ENCODE data around the gene ALDOB. TPM values are rescaled to one million over a fixed set of nuclear protein-coding genes. Genes with fewer than 3 reads are reported as not detected.

Gene ALDOB
- total and polyA plus RNA-seq, 2 experiments from 2014 or later, result not detected

DNA sequence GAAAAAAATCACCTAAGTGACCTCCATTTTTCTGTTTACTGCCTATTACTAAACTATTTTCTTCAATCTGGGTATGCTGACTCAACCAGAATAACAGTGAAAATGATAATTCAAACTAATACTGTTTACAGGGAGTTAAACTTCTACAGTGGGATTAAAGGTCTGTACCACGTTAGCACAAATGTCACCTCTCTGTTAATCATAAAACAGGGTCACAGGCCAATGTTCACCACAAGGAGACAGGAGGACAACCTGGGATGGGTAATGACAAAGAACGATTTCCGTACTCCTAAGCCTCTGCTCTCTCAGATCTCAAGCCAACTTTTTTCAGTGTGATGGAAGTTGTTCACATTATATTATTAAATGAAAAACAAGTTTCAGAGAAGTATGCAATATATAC is 2.3 kb downstream of the ALDOB start:
- H3K79me2 ChIP-seq (replicated peaks; ENCODE audit: insufficient read depth), result no peaks in the 10 kb centered on the region
- Mint-ChIP-seq H3K36me3 (ENCODE audit: low read depth) (no peaks in the 10 kb centered on the region), H3K9me3 (no peaks in the 10 kb centered on the region), H3K27ac (no peak overlapping the region), H3K4me3 (no peak overlapping the region), H3K4me1 (no peaks in the 10 kb centered on the region), H3K27me3 (ENCODE audit: insufficient read depth, low read depth, poor library complexity) (peaks cover 3% of the 10 kb centered on the region)
- peaks cover 5% of the 10 kb centered on the region for H3K9me2 ChIP-seq (ENCODE audit: insufficient read depth)
- DNase-seq (ENCODE audit: low spot score) (no peak), ATAC-seq (no peak)
- no peaks in the 10 kb centered on the region for H3F3A ChIP-seq (replicated peaks; ENCODE audit: low read depth)
- no peaks in the 10 kb centered on the region for H4K20me1 ChIP-seq (replicated peaks; ENCODE audit: insufficient read depth)
- no peaks in the 10 kb centered on the region for H3K4me1 ChIP-seq (ENCODE audit: insufficient read depth)
- H3K4me3 ChIP-seq, result no peak overlapping the region
- no peak overlapping the region for H3K4me2 ChIP-seq
- H3K27me3 ChIP-seq (ENCODE audit: insufficient read depth), result no peaks in the 10 kb centered on the region
- no peak overlapping the region for H2AFZ ChIP-seq
- H3K27ac ChIP-seq (ENCODE audit: low read depth), result no peak overlapping the region
- H3K36me3 ChIP-seq (ENCODE audit: insufficient read depth), result no peaks in the 10 kb centered on the region
- TF ChIP-seq, protein P1, sequence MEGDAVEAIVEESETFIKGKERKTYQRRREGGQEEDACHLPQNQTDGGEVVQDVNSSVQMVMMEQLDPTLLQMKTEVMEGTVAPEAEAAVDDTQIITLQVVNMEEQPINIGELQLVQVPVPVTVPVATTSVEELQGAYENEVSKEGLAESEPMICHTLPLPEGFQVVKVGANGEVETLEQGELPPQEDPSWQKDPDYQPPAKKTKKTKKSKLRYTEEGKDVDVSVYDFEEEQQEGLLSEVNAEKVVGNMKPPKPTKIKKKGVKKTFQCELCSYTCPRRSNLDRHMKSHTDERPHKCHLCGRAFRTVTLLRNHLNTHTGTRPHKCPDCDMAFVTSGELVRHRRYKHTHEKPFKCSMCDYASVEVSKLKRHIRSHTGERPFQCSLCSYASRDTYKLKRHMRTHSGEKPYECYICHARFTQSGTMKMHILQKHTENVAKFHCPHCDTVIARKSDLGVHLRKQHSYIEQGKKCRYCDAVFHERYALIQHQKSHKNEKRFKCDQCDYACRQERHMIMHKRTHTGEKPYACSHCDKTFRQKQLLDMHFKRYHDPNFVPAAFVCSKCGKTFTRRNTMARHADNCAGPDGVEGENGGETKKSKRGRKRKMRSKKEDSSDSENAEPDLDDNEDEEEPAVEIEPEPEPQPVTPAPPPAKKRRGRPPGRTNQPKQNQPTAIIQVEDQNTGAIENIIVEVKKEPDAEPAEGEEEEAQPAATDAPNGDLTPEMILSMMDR (conservative IDR thresholded peaks at IDR 0.05; ENCODE audit: low read depth in 2 of 2), result no peak
- no peak for TF ChIP-seq POLR2AphosphoS5 (IDR thresholded peaks at IDR 0.05; ENCODE audit: low read depth)
- TF ChIP-seq, protein P2, sequence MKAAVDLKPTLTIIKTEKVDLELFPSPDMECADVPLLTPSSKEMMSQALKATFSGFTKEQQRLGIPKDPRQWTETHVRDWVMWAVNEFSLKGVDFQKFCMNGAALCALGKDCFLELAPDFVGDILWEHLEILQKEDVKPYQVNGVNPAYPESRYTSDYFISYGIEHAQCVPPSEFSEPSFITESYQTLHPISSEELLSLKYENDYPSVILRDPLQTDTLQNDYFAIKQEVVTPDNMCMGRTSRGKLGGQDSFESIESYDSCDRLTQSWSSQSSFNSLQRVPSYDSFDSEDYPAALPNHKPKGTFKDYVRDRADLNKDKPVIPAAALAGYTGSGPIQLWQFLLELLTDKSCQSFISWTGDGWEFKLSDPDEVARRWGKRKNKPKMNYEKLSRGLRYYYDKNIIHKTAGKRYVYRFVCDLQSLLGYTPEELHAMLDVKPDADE (IDR thresholded peaks at IDR 0.05), result no peak
- TF ChIP-seq EZH2phosphoT487 (IDR thresholded peaks at IDR 0.05; ENCODE audit: unreplicated experiment), result no peak
- TF ChIP-seq REST (IDR thresholded peaks at IDR 0.05; ENCODE audit: unreplicated experiment), result no peak
- no peak for TF ChIP-seq ZNF114 (CRISPR knock-in tag; IDR thresholded peaks at IDR 0.05)
- TF ChIP-seq EZH2 (IDR thresholded peaks at IDR 0.05; ENCODE audit: low read depth, unreplicated experiment), result no peak
- TF ChIP-seq NANOG (IDR thresholded peaks at IDR 0.05; ENCODE audit: borderline replicate concordance), result no peak
- TF ChIP-seq CREB1 (CRISPR knock-in tag; IDR thresholded peaks at IDR 0.05; ENCODE audit: low read depth), result no peak
- TF ChIP-seq, protein P3, sequence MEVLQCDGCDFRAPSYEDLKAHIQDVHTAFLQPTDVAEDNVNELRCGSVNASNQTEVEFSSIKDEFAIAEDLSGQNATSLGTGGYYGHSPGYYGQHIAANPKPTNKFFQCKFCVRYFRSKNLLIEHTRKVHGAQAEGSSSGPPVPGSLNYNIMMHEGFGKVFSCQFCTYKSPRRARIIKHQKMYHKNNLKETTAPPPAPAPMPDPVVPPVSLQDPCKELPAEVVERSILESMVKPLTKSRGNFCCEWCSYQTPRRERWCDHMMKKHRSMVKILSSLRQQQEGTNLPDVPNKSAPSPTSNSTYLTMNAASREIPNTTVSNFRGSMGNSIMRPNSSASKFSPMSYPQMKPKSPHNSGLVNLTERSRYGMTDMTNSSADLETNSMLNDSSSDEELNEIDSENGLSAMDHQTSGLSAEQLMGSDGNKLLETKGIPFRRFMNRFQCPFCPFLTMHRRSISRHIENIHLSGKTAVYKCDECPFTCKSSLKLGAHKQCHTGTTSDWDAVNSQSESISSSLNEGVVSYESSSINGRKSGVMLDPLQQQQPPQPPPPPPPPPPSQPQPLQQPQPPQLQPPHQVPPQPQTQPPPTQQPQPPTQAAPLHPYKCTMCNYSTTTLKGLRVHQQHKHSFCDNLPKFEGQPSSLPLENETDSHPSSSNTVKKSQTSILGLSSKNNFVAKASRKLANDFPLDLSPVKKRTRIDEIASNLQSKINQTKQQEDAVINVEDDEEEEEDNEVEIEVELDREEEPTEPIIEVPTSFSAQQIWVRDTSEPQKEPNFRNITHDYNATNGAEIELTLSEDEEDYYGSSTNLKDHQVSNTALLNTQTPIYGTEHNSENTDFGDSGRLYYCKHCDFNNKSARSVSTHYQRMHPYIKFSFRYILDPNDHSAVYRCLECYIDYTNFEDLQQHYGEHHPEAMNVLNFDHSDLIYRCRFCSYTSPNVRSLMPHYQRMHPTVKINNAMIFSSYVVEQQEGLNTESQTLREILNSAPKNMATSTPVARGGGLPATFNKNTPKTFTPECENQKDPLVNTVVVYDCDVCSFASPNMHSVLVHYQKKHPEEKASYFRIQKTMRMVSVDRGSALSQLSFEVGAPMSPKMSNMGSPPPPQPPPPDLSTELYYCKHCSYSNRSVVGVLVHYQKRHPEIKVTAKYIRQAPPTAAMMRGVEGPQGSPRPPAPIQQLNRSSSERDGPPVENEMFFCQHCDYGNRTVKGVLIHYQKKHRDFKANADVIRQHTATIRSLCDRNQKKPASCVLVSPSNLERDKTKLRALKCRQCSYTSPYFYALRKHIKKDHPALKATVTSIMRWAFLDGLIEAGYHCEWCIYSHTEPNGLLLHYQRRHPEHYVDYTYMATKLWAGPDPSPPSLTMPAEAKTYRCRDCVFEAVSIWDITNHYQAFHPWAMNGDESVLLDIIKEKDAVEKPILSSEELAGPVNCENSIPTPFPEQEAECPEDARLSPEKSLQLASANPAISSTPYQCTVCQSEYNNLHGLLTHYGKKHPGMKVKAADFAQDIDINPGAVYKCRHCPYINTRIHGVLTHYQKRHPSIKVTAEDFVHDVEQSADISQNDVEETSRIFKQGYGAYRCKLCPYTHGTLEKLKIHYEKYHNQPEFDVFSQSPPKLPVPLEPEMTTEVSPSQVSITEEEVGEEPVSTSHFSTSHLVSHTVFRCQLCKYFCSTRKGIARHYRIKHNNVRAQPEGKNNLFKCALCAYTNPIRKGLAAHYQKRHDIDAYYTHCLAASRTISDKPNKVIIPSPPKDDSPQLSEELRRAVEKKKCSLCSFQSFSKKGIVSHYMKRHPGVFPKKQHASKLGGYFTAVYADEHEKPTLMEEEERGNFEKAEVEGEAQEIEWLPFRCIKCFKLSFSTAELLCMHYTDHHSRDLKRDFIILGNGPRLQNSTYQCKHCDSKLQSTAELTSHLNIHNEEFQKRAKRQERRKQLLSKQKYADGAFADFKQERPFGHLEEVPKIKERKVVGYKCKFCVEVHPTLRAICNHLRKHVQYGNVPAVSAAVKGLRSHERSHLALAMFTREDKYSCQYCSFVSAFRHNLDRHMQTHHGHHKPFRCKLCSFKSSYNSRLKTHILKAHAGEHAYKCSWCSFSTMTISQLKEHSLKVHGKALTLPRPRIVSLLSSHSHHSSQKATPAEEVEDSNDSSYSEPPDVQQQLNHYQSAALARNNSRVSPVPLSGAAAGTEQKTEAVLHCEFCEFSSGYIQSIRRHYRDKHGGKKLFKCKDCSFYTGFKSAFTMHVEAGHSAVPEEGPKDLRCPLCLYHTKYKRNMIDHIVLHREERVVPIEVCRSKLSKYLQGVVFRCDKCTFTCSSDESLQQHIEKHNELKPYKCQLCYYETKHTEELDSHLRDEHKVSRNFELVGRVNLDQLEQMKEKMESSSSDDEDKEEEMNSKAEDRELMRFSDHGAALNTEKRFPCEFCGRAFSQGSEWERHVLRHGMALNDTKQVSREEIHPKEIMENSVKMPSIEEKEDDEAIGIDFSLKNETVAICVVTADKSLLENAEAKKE (CRISPR knock-in tag; IDR thresholded peaks at IDR 0.05), result no peak
- no peak for TF ChIP-seq JUNB (IDR thresholded peaks at IDR 0.05; ENCODE audit: unreplicated experiment)
- no peak for TF ChIP-seq ZNF331 (CRISPR knock-in tag; IDR thresholded peaks at IDR 0.05; ENCODE audit: low read depth)
- TF ChIP-seq STAT1 (IDR thresholded peaks at IDR 0.05; ENCODE audit: unreplicated experiment), result no peak
